GM10847 (cell line): ENCODE measurements around the gene IL25.

Experiments used
- POLR2A ChIP-seq: IDR thresholded peaks from 2 replicates; pipeline ENCODE4 v1.6.1; 2011; ENCODE audit not compliant: insufficient read length; ENCODE audit errors: extremely low read depth

The IL25 gene

DNA sequence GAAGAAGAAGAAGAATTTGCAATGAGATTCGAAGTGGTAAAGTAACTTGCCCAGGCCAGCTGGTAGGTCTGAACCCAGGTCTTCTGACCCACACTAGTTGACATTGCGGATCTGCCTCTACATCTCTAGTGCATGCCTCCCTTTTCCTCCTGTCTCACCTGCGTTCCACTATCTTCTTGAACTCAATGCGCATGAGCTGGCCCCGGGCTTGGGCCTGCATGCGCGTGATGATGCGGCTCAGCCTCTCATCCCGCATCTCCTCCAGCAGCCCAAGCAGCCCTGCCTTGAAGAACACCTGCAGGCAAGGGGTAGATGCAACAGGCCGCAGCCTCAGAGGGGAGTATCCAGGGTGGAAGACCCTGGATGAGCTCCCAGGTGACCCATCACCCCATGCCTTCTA is 23.5 kb downstream of the IL25 start:
- no peak for TF ChIP-seq POLR2A

DNA sequence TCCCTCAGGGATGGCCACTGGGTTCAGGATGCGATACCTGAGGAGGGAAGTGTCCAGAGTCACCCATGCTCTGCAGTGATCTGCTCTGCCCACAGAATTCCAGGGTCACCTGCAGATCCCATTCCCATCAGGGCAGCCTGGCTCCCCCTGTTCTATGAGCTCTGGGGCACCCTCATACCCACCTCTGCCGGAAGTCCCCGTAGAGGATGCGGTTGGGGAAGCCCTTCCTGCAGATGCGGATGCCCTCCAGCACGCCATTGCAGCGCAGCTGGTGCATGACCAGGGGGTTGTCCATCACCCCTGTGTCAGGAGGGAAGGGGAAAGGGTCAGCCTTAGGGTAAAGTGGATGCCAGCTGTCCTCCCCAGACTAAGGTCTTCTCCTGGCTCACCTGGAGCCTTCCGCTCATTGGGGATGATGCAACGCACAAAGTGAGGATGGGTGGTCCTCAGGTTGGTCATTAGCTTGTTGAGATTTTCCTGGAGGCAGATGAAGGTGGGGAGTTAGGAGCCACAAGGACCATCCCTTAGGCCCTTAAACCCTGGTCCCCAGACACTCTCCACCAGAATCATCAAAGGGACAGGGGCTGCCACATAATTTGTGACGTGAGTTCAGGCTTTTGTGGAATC is 24.3 kb downstream of the IL25 start:
- no peak for TF ChIP-seq POLR2A

DNA sequence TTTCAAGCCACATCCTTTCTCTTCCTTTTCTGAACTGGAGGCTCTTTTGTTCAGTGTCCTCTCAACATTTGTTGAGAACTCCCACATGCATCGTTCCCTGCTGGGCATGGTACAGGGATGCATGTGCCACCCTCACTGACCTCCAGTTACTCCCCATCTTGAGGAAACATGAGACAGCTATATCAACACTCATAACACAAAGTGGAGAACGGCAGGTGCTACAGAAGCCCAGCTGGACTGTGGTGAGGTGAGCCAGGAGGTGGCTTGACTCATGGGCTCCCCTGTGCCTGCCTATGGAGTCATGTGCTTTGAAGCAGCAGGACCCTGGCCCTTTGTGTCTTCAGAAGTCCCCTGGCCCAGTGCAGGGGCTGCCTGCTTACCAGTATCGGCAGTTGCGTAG is 25.7 kb downstream of the IL25 start:
- TF ChIP-seq POLR2A, result no peak

DNA sequence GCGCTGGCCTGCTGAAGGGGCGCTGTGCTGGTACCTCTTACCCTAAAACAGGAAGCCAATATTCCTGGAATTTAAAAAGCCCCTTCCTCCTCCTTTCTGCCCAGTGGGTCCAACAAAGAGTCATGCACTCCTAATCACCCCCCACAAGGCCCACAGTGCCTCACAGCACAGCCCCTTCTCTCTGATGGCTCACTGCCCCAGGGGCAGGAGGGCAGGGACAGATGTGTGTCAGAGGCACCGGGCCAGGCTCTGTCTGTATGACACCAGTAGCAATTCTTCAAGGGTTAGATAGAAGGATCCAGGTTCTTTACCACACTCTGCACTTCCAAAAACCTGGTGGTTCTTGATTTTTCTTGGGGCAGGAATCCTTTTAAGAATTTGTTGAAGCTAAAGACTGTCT is 26.5 kb downstream of the IL25 start:
- TF ChIP-seq POLR2A, result no peak

DNA sequence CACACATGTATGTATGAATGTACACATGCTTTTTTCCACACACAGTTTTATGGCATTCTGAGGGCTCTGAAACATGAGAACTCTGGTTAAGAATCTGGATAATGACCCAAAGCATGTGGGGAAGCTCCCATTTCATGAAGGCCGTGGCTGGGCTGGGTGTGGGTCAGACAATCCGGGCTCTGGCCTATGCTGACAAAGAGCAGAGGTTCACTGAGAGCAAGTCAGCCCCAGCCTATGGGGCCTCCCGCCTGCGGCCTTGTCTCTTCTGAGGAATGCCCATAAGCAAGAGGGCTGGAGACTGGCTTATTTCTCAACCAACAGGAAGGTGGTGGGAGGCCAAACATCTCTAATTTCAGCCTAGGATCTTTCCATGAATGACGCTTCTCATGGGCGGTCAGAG is 27.0 kb downstream of the IL25 start:
- TF ChIP-seq POLR2A, result no peak

DNA sequence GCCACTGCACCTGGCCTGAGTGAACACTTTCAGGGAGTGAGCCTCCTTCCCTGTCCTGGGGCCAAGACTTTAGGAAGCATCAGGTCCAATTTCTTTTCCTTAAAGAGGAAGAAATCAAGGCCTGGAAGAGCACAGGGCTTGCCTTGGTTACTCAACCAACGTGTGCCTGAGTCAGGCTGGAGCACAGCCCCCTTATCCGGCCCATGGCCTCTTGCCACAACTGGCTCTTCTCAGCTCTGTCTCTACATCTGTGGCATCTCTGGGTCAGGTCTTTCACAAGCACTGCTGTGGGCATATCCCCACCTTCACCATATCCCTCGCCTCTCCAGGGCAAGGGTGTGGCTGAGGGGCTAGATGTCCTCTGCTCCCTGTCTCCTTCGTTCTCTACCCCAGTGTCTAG is 28.7 kb downstream of the IL25 start:
- TF ChIP-seq POLR2A, result no peak

DNA sequence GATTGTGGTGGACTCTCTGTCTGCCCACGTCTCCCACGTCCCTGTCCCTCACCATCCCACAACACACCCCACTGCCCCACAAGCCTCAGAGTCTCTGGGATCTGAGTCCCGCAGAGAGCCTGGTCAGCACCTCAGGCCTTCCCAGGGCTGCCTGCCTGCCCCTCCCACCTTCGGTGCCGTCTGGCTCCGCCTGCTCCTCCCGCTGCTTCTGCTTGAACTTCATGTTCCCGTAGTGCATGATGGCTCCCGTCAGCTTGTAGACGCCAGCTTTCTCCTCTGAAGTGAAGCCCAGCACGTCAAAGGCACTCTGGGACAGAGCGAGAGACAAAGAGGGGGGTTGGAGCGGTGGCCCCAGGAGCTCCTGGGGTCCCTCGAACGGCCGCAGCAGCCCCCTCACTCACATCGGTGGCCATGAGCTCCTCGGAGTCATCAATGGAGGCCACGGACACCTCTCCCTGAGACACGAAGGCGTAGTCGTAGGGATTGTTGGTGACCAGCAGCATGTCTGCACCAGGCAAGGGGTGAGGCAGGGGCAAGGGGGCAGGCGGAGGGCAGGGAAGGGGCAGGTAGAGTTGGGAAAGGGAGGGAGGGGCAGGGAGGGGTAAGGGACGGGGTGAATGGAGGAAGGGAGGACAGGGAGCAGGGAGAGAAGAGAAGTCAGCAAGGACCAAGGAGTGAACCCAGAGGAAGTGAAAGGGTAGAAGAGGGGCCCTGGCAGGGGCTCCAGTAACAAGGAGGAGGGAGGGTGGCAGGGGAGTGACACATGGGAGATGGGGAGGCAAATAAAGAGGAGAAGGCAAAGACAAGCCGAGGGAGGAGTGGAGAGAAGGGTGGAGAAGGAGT is 29.9 kb downstream of the IL25 start:
- no peak for TF ChIP-seq POLR2A

DNA sequence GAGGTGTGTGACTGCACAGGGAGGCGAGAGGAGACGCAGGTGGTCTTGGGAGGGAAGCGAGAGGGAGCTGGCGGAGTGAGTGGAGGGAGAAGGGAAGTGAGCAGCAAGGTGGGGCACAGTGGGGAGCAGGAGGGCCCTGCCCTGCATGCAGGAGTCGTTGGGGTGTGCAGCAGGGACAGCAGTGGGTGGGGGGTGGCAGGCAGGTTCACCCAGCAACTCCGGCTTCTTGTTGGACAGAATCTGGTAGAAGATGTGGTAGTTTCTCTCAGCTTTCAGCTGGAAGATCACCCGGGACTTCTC is 30.5 kb downstream of the IL25 start:
- TF ChIP-seq POLR2A, result no peak

DNA sequence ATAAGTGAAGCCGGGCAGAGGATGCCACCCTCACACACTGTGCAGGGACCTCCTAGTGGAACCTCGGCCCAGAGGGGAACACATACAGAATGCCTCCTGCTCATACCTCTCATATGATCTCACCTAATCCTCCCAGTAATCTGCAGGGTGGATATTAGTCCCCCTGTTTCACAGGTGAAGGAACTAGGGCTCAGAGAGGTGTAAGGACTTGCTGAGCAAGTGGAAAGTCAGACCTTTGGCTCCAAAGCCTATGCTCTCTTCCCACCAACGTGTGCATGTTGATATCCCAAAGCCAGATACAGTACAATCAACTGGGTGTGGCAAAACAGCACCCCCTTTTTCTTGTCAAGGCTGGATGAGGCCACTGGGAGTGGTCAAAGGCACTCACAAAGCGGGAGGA is 31.3 kb downstream of the IL25 start:
- TF ChIP-seq POLR2A, result no peak

DNA sequence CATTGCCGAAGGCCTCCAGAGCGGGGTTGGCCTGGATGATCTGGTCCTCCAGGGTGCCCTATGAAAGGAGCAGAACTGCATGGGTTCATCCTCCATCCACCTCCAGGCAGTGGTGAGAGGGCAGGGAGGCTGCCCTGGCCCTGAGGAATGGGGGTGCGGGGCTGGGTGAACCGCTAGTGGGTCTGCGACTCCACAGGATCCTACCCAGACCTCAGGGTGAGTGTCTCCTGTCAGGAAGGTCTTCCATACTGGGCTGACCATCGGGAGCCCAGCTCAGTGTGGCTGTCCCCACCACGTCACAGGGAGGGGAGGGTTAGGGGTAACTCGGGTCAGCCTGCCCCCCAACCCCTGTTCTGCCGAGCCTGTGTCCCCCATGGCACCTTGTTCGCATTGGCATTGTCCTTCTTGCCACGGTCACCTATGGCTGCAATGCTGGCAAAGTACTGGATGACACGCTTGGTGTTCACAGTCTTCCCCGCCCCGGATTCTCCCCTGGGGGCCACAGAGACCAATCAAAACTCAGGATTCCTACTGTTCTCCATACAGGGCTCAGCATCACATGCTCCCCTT is 31.8 kb downstream of the IL25 start:
- TF ChIP-seq POLR2A, result no peak

DNA sequence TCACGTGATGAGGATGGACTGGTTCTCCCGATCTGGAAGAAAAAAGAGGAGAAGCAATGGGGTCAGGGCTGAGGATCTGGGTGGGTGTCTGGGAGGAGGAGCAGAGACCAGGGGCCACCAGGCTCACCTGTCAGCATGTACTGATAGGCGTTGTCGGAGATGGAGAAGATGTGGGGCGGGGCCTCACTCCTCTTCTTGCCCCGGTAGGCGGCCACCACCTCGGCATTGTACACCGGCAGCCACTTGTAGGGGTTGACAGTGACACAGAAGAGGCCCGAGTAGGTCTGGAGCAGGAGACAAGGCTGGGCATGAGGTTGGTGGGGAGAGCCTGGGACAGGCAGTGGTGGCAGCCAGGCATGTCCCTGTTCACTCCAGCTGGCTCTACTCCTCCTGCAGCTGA is 32.5 kb downstream of the IL25 start:
- TF ChIP-seq POLR2A, result no peak

DNA sequence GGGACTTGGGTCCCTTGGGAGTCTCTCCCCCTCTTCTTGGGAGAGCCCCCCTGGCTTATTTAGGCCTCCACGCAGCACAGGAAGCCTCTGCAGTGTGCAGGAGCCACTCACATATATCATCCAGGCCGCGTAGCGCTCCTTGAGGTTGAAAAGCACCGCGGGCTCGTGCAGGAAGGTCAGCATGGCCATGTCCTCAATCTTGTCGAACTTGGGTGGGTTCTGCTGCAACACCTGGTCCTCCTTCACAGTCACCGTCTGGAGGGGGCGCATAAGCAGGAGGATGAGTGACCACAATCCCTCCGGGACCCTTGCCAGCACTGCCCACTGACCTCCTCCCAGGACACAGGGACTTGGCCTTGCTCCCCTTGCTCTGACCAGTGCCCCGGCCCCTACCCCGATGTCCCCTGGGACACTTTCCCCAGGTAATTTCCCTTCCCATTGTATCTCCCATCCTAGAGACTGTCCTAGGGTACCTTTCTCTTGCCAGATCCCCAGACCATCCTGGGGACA is 33.0 kb downstream of the IL25 start:
- no peak for TF ChIP-seq POLR2A

DNA sequence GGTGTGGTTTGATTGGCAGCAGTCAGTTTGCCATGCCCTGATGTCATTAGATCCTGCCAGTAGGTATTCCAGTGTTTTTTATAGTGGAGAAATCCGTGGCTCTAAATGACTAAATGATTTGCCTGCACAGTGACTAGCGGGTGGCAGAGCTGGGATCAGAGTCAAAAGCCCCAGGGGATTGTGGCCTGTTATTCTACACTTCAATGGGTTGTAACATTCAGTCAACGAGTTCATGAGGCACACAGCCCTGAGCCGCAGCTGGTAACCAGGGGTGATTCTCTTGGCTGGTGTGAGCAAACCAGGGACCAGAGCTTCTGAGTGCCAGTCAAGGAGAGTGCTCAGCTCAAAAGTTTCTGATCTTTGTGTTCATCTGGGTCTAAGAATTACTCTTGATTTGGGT is 33.6 kb downstream of the IL25 start:
- no peak for TF ChIP-seq POLR2A

DNA sequence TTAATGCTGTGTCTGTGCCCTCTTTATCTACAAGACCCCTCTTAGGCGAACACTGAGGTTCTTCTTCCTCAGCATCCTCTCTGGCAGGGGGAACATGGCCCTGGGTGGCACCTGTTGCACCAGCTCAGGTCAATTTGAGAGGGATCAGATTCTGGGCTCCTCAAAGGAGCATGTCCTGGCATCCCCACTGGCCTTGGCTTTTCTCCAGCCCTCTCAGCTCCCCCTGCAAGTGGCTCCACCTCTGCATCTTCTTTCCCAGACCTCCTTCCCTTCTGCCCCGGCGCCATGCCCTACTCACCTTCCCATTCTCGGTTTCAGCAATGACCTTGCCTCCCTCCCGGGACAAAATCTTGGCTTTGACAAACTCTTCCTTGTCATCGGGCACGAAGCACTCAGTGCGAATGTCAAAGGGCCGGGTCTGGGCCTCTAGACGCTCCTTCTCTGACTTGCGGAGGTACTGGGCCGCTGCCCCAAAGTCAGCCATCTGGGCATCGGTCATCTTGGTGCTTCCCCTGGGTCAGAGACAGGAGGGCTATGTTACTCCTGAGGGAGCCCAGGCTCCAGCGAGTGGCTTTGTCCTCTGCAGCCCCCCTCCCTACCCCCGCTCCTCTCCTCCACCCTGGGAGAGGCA is 34.2 kb downstream of the IL25 start:
- TF ChIP-seq POLR2A, result no peak

DNA sequence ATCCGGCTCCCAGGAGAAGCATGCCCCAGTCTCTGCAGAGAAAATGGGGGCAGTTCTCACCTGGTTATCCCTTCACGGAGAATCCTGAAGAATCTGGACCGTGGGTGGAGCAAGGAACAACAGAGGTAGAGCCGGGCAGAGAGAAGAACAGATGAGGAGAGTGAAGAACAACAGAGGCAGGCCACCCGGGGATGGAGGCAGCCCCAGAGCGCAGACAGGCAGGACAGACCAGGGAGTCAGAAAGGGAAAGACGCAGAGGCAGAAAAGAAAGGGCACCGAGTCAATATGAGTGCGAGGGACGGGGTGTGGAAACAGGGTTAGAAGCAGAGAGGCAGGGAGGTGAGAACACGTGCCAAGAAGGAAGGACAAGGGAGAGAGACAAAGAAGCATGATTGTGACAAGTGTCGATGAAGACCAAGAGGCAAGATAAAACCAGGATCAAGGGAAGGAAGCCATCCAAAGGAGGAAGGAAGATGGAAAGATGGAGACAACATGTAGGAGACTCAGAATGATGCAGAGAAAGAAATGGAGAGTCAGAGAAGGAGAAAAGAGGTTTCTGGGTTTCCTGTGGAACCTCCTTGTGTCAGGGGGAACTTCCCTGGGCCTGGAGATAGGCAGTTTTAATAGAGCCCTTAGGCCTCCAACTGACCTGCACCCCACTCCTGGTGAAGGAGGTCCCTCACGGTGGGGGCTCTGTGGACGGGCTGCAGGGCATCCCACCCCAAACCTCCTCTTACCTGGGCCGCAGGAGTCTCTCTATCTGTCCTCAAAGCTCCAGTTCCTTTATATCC is 35.1 kb downstream of the IL25 start, which contains the start of gene MYH6:
Gene MYH6 (minus strand): TSS at position 758 of the 791 bp plus-strand sequence. CDS start 1,050 bp downstream, outside the sequence.
- TF ChIP-seq POLR2A, result no peak

DNA sequence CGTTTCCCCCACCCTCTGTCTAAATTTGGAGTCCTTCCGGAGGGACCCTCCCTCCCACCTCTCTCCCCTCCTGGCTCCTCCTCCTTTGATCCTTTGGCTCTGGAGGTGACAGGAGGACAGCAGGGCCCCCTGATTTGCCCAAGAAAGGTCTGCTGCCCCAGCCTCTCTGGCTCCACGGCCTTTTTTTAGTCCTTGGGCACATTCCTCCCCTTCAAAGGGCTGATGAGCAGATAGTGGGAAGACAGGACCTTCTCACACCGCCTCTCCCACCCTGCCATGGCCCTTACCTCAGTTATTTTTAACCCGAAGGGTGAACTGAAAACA is 35.7 kb downstream of the IL25 start:
- TF ChIP-seq POLR2A, result no peak

DNA sequence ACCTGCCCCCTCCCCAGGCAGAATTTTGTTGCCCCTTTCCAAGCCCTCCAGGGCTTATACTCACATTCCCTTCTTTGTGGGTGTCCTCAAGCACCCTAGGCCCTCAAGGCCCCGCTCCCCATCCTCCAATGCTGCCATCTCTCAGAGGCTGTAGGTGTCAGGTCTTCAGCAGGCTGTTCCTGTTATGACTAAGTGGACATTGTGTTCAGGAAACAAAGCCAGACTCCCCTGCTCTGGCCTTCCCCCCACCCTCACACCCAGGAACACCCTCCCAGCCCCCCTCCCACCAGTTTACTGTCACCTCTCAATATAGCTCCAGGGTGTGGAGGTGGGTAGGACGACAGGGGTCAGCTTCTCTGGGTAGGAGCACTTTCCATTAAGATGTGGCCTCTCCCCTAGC is 36.9 kb downstream of the IL25 start:
- TF ChIP-seq POLR2A, result no peak
